Chondrocyte (in vitro differentiated cells): ENCODE measurements around the gene SLC9A3. TPM values are rescaled to one million over a fixed set of nuclear protein-coding genes. Genes with fewer than 3 reads are reported as not detected.

Source experiments
- DNase-seq: peaks from one replicate; pipeline ENCODE4 v3.0.0; 2021; ENCODE audit warnings: mixed read lengths, low spot score
- H3K27ac Mint-ChIP-seq: one replicate; pipeline ENCODE4 v1.8.0; 2021; ENCODE audit warnings: mild to moderate bottlenecking, moderate library complexity, mixed read lengths; ENCODE audit not compliant: unreplicated experiment
- H3K27me3 Mint-ChIP-seq: 2 replicates; pipeline ENCODE4 v1.8.0; 2021; ENCODE audit warnings: low read depth, mixed read lengths
- H3K36me3 Mint-ChIP-seq: 2 replicates; pipeline ENCODE4 v1.8.0; 2021; ENCODE audit warnings: low read depth, mixed read lengths
- H3K4me1 Mint-ChIP-seq: 2 replicates; pipeline ENCODE4 v1.8.0; 2021; ENCODE audit warnings: low read depth, mild to moderate bottlenecking, mixed read lengths
- H3K4me3 Mint-ChIP-seq: one replicate; pipeline ENCODE4 v1.8.0; 2021; ENCODE audit warnings: mild to moderate bottlenecking, moderate library complexity, mixed read lengths; ENCODE audit not compliant: unreplicated experiment
- H3K9me3 Mint-ChIP-seq: 2 replicates; pipeline ENCODE4 v1.8.0; 2021; ENCODE audit warnings: low read depth, mixed read lengths
- CTCF ChIP-seq: fragments of 200-600 bp; sonication (generic); IDR thresholded peaks from 2 replicates; pipeline ENCODE4 v1.5.0; 2021; ENCODE audit warnings: antibody characterized with exemption, mild to moderate bottlenecking, moderate library complexity
- total RNA-seq: library from RNA; stranded (reverse); gene quantifications from 3 replicates; pipeline ENCODE4 v1.2.1, GENCODE V29; 2021

Gene SLC9A3
- total RNA-seq, 1 donor from 2014 or later: 0.95 TPM

- Mint-ChIP-seq H3K27me3 (no peaks in the 10 kb centered on the region), H3K4me3 (peak within 1 kb of the TSS; percentile 97), H3K4me1 (peaks cover 38% of the 10 kb centered on the region), H3K36me3 (peaks cover 11% of the 10 kb centered on the region), H3K27ac (peak within 1 kb of the TSS; percentile 89), H3K9me3 (no peaks in the 10 kb centered on the region)
- no peak for DNase-seq
- TF ChIP-seq CTCF: peak; percentile 9
Measured at GRCh38 chr5:442335-443238, 81.7 kb downstream of the SLC9A3 start, which contains the start of gene EXOC3. TSS of gene EXOC3 (plus strand) at chr5:443176. CDS start at chr5:446206, 3,030 bp downstream.

GRCh38 chr5:441996-442334 lies 82.3 kb downstream of the SLC9A3 start:
- Mint-ChIP-seq H3K36me3 (peaks cover 6% of the 10 kb centered on the region), H3K4me1 (peaks cover 38% of the 10 kb centered on the region), H3K9me3 (no peaks in the 10 kb centered on the region), H3K27ac (peak overlapping the region; percentile 89), H3K27me3 (no peaks in the 10 kb centered on the region), H3K4me3 (peak overlapping the region; percentile 97)
- no peak for TF ChIP-seq CTCF
- no peak for DNase-seq

- no peak for DNase-seq
- H3K4me1 Mint-ChIP-seq: peaks cover 31% of the 10 kb centered on the region
- H3K27ac Mint-ChIP-seq: no peak overlapping the region
- H3K27me3 Mint-ChIP-seq: no peaks in the 10 kb centered on the region
- H3K36me3 Mint-ChIP-seq: peaks cover 2% of the 10 kb centered on the region
- H3K4me3 Mint-ChIP-seq: no peak overlapping the region
- H3K9me3 Mint-ChIP-seq: no peaks in the 10 kb centered on the region
- TF ChIP-seq CTCF: no peak
Measured at GRCh38 chr5:440401-441201, 83.6 kb downstream of the SLC9A3 start.

GRCh38 chr5:439636-440035 lies 84.6 kb downstream of the SLC9A3 start:
- no peaks in the 10 kb centered on the region for H3K27me3 Mint-ChIP-seq
- TF ChIP-seq CTCF: no peak
- H3K4me3 Mint-ChIP-seq: no peak overlapping the region
- no peak overlapping the region for H3K27ac Mint-ChIP-seq
- DNase-seq: no peak
- H3K4me1 Mint-ChIP-seq: peaks cover 27% of the 10 kb centered on the region
- H3K36me3 Mint-ChIP-seq: no peaks in the 10 kb centered on the region
- no peaks in the 10 kb centered on the region for H3K9me3 Mint-ChIP-seq

GRCh38 chr5:439181-439580 lies 85.1 kb downstream of the SLC9A3 start:
- H3K27ac Mint-ChIP-seq: no peak overlapping the region

More at GRCh38 chr5:439181-439580, 85.1 kb downstream of the SLC9A3 start:
- H3K27me3 Mint-ChIP-seq: no peaks in the 10 kb centered on the region
- DNase-seq: no peak
- no peak for TF ChIP-seq CTCF
- peaks cover 23% of the 10 kb centered on the region for H3K4me1 Mint-ChIP-seq
- no peaks in the 10 kb centered on the region for H3K9me3 Mint-ChIP-seq
- no peak overlapping the region for H3K4me3 Mint-ChIP-seq
- H3K36me3 Mint-ChIP-seq: no peaks in the 10 kb centered on the region
